GM21529 (cell line): ENCODE results near the gene CD44.

Experiments used
- ATAC-seq: cut with Tn5 transposase; IDR thresholded peaks from one replicate; pipeline ENCODE4 v1.9.1; 2021; ENCODE audit not compliant: unreplicated experiment

Gene CD44

DNA sequence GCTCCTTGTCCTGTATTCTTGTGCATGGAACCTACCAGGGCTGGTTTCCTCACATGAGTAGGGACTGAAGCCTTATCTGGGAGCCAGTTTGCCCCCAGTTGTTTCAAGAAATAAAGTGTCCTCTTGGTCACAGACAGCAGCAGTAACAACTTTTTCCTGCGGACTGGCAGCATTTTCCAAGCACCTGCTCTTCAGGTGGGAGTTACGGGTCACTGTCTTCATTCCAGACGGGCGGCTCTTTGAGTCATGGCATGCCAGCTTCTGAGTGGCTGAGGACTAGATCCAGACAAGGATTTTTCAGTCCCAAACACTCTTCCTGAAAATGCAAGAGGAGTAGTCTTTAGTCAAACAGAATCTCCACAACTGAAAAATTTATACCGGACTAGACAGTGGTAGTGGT is 2.7 kb upstream of the CD44 start:
- no peak for ATAC-seq

DNA sequence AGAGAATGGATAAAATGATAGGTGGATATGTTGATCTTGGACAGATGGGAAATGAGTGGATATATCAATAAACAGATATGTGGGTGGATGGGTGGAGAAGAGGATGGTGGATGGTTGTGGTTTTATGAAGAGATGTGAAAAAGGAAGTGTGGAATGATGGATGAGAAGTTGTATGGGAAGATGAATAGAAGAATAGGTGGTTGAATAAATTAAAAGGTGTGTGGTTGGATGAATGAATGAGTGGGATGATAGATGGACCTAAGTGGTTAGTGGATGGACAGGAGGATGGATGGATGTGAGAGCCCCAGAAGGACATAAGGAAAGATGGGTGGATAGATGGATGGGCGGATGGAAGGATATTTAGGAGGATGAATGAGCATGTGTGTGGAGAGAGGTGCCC is 913 bp upstream of the CD44 start:
- ATAC-seq: no peak

DNA sequence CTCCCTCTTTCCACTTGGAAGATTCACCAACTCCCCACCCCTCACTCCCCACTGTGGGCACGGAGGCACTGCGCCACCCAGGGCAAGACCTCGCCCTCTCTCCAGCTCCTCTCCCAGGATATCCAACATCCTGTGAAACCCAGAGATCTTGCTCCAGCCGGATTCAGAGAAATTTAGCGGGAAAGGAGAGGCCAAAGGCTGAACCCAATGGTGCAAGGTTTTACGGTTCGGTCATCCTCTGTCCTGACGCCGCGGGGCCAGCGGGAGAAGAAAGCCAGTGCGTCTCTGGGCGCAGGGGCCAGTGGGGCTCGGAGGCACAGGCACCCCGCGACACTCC is 397 bp upstream of the CD44 start:
- ATAC-seq: no peak

DNA sequence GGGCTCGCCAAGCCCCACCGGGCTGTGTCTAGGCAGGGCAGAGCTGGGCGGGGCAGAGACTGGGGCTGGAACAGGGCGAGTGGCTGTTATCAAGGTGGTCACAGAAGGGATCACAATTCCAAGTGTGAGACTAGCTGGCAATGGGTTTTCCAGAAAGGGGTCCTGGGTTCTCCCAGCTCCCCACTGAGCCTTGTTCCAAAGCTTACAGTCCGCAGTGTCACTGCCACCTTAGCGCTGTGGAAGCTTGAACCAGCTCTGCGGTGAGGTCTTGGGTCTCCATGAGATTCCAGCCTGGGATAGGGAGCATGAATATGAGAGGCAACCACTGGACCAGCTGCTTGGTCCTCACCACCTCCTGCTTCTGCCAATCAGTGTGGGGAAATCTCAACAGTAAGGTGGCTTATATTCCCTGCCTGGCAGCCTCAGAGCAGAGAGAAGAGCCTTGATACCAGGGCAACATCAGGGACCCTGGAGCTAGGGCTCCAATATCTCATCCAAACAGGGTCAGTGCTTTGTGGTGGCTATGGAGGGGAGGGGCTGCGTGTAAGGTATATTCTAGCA is 831 bp downstream of the CD44 start:
- no peak for ATAC-seq

DNA sequence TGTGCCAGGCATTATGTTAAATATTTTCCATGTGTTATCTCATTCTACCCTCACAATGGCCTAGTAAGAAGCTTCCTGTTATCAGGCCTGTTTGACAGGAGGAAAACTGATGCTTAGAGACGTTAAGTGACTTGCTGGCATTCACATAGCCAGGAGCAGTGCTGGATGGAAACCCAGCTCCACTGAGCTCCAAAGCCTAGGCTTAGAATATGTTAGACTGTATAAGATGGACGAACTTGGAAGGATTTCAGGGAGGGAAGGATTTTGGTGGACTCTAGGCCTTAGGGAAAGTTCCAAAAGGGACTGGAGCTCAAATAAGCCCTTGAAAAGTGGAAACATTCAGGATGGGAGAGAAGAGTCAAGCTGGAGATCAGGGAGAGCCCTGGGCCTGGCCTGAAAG is 2.1 kb downstream of the CD44 start:
- no peak for ATAC-seq

DNA sequence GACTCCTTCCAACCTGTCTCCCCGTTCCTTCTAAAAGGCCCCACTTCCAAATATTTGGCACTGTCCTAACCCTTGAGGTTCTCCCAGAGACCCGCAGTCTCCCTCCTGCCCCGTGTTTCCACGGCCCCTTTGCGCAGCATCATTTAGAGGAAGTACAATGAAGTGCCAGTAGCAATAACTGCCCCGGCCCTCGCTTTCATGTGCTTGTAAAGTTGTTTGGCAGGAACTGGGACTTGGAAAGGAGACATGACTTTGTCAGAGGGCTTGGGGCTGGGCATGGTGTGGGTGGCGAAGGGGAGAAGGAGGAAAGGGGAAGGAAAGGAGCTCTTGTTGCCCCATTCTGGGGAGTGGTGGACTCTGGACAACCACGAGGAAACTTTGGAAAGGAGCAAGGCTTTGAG is 2.6 kb downstream of the CD44 start:
- no peak for ATAC-seq

DNA sequence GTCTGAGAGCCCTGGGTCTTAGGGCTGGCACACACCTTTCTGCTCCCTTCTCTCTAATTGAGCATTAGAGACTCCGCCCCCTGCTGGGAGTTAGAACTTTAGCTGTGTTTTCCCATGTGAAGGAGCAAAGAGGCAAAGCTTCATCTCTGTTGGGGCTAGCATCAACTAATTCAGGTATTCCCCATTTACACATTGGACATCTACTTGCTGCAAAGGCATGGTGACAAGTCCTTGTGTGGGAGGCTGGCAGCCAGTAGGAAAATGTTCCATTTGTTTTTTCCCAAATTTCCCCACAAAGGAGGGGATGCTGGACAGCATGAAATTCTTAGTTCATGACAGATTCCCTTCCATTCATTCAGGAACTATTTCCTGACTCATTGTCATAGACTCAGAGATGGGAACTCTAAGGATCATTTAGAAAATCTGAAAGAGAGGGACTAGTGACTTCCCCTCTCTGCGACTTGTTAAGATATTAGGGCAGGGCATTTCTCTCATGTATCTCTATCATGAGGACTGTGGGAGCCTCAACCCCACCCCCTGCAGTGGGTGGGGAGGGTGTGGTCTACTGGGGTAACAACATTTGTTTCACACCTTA is 3.6 kb downstream of the CD44 start:
- ATAC-seq: no peak

DNA sequence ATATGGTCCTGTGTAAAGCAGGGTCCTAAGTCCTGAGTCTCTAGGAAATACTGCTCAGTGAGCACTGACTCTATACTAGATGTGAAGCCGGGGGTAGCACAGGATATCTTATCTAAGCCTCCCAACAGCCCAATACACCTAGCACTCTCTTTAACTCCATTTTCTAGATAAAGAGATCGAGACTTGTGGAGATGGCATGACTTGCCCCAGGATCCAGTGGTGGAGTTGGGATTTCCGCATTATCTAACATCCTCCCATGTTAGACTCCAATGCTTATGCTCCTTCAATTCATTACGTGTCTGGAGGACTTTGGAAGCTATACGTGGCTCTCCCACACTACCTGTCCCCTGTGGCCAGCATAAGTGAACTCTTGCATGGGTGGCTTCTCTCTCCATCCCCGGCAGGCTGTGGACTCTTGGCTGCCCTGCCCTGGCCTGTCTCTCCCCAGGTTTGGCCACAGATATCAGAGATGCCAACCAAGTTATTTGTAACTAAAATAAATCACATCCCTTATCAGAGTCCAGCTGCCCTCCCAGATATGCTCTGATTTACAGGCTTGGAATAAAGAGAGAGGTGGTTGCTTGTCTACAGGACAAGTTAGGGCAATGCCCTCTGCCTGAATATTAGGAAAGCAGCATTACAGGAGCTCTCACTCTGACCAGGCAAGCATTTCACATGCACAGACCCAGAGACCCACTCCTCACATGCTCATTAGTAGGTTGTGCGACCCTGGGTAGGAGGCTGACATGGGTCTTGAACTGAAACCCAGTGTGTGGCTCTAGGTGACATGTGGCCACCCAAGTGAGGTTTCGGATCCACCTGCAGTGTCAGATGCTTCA is 4.5 kb downstream of the CD44 start:
- no peak for ATAC-seq

DNA sequence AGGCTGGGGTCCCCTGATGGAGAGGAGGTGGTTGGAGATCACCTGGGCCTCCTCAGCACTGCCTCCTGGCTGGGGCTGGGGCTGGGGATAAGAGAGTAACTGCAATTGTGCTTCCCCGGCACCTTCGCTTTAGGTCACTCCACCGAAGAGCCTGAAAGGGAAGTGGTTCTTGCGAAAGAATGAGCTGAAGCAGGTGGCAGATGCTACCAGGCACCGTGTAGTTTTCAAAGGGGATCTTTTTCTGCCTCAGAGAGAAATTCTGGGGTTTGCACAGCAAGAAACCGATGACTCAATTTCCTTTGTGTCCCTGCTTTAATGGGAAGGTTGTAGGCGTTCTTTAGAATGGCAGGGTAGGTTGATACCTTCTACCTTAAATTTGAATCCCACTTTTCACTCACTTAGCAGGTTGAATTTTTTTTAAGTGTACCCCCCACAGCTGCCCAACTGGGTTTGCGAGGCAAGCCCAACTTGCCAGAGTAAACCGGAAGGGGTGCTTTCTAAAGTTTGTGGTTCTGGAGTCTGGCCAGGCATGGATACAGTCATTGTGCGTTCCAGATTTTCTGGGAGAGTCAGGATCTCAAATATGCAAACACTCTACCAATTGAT is 5.3 kb downstream of the CD44 start:
- peak; percentile 49 for ATAC-seq

DNA sequence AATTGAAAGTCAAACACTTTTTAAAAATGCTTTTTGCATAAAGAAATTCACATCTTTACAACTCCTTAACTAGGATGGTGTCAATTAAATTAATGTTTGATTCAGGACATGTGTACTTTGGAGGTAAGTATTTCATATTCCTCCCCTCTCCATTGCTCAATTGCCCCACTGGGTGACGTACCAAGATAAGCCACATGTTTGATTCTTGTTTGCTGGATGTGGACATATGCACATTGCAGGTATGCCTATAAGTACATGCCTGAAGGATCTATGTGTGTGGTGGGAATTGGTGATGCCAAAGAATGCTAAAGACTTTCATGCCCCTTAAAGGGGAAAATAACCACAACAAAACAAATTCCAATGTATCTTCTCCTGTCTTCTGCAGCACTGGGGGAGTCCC is 5.8 kb downstream of the CD44 start:
- ATAC-seq: no peak

DNA sequence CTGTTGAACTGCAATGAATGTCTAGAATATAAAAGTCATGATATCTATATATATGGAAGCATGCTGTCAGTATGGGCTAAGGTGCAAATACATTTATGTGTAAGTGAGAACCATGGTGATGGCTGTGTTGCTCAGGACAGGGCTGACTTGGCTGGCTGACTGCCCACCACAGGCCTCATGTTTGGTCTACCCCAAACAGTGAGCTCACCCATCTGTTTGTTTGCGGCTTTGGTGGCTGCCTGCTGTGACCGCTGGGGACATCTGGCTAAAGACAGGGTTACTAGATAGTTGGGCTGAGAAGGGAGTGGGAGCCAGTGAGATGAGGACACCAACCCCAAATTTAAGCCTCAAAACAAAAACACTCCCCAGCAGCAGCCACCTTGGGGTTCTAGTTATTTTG is 6.3 kb downstream of the CD44 start:
- peak; percentile 57 for ATAC-seq

DNA sequence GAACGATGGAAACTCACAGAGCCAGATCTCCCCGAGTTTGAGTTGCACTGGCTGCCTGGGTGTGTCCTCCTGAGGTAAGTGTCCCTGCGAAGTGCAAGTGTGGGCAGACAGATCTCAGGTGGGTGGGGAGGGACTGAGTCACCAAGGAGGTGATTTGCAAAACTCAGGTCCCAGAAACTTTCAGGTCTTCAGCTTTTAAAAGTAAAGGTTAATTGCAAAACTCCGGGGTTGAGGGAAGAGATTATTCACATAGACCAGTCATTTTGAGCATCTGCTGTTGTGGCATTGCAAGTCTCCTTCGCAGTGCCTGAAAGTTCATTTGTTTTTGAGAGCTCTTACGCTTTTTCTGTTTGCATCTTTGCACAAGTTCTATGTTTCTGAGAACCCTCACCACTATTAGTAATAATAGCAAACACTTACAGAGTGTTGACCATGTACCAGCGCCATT is 7.1 kb downstream of the CD44 start:
- peak; percentile 33 for ATAC-seq

DNA sequence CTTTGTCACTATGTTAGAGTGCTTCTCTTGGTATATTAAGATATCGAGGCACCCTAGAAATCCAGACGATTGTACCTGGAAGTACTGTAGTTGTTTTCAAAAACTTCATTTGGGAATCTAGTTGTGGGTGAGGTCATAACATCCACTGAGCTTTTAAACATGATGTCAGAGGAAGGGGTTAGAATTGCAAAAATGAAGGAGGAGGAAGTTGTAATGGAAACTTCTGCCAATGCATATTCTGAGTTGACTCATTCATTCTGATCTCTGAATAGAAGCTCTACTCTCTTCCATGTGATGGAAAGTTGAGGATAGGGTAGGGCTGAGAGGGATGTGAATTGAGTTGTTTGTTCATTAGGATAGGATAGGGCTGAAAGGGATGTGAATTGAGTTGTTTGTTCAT is 7.7 kb downstream of the CD44 start:
- ATAC-seq: no peak

DNA sequence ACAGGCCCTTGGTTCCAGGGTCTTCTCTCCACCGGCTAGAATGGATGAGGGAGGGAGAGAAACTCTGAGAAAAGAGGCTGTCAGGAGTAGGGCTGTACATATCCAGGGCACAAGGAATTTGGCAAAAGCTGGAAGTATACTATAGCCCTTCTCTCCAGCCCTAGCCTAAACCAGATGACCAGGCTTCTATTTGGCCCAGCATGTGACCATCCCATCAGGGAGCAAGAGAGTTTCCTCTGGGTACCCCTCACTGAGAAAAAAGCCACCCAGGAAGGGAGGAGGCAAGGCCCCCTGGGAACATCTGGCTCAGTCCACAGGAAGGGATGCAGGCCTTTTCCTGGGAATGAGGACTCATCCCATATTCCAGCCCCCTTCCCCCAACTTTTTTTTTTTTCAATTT is 8.3 kb downstream of the CD44 start:
- no peak for ATAC-seq

DNA sequence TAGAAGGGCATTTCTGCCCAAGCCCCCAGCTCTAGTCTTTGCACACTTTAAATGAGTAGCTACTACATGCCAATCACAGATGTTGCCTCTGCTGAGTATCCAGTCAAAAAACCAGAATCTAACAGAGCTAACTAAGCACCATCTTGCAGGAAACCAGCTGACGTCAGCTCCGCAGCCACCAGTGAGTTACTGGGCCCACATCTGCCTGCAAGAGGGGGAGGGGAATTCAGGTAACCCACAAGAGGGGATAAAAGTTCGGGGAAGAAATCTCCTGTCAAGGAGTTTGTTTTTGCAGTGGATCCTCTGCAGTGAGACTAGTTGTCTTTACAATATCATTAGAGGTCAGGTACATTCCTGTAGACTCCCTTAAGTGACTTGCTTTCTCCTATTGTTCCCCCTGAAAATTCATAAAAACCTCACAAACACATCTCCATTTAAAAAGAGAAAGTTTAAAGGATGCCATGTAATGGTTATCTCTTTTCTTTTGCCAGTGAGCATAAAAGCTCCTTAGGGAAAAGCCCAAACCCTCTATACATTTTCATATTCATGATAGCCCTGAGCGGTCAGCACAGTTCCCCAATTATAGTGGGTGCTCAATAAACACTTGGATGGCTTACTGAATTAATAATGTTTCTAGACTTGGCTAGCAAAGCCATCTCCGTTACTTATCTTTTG is 9.3 kb downstream of the CD44 start:
- no peak for ATAC-seq

DNA sequence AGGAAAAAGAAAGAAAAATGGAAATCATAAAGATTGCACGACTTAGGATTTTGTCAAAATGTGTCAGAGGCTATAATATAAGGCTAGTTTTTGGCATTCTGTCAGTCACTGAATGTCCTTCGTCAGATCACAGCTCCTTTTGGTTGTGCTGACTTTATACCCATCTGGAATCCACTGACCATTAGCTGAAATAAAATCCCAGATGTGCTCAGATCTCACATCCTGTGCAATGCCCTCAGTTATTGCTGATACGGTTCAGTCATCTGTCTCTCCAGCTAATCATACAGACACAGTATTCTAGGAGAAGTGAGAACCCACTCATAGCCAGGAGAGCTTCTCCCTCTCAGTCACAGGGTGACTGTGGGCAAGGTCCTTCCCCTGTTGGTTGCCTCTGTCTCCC is 11.5 kb downstream of the CD44 start:
- ATAC-seq: no peak

DNA sequence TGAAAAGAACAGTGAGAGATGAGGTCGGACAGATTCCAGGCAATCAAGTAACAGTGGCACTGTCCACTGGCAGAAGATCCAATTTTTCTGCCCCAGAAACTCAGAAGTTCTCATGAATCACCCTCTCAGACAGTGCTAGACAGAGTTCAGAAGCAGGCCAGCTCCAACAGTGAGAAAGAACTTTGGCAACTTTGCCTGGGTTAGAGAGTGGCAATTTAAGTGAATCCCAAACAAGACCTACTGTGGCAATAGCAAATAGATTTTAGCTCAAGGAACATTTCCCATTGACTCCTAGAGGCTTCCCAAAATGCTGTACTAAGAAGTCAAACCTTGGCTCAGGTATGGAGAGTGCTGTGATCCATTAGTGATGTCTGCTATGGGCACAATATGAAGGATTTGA is 12.3 kb downstream of the CD44 start:
- no peak for ATAC-seq

DNA sequence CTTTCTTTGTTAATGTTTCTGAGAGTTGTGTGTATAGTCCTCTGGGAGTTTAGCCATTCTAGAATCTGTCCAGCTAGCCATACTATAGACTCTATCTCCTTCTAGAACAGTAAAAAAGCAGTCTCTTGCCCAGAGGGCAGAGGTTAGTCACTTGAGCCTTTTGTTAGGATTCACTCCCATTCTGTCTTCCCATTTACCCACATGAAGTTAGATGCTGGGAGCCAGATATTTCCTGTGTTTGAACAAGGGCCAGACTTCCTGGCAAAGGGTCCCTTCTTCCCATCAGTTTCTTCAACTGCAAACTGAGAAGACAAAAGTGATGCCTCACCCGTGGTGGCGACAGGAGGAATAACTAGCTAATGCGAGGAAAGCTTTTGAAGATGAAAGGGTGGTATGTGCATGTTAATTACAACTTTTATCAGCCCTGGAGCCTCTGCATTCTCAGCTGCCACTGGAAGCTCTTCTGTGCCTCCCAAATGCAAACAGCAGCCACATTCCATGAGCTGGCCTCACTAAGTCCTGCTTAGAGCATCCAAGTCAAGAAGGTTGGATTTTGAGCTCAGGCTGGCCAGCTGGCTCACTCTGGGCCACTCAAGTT is 12.8 kb downstream of the CD44 start:
- no peak for ATAC-seq

DNA sequence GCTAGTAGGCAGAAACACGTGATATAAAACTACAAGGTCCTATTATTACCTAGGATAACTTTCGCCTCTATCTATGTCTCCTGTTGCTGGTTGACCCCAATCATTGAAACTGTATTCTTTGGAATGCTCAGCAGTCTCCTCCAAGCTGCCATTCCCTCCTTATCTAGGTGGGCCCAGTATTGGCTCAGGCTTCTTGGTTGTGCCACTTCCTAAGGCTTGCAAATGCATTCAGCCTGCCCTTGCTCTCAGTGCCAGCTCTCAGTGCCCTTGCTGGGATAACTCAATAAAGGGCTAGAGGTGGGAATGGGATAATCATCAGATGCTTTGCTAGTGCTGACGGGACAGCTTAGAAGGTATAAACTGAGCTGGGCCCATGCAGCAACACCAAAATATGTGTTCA is 13.6 kb downstream of the CD44 start:
- no peak for ATAC-seq

DNA sequence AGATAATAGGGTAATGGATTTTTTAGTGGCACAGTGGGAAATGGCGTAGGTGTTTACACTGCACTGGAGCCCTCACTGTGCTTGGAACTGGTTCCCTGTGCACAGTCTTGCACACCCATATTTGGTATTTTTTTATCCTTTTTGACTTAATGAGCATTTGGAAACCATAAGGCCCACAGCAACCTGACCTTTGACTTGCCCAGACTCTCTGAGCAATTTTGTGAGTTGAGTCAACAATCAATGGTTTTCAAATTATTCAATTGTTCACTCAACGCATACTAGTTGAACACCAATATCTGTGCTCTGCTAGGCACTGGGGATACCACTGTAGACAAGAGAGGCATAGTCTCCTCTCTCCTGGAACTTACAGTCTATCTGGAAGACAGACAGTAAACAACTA is 14.3 kb downstream of the CD44 start:
- ATAC-seq: no peak

DNA sequence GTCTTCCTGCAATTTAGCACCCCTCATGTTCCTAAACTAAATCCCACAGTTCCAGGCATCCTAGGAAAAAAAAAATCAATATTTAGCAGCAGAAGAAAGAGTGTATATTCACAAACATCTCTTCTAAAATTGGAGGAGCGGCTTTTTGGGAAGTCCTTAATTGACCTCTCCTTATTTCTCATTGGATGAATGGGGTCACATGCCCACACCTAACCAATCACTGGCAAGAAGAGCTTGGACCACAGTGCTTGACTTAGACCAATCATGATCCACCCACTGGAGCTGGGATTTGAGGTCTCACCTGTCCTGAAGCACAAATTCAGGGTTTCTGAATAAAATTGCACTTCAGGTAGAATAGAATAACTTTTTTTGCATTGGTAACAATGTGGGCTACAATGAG is 16.0 kb downstream of the CD44 start:
- ATAC-seq: no peak
